Suprapubic skin (tissue), 4 donors: ENCODE results near the gene MLXIP.

ENCODE experiments used
- EP300 ChIP-seq: sonication (generic); formaldehyde crosslinking; IDR thresholded peaks from one replicate; pipeline ENCODE4 v1.6.1; 2017; ENCODE audit warnings: antibody characterized with exemption
- POLR2A ChIP-seq, 2 donors: fragments of 450-650 bp; IDR thresholded peaks; one replicate each; pipeline ENCODE4 v1.6.1; 2017; ENCODE audit warnings: antibody characterized with exemption in 2 of 2, mild to moderate bottlenecking in 2 of 2, moderate library complexity in 2 of 2
- POLR2AphosphoS5 ChIP-seq, 3 donors: sonication (generic); formaldehyde crosslinking; IDR thresholded peaks; one replicate each; pipeline ENCODE4 v1.6.1; 2017; ENCODE audit warnings: antibody characterized with exemption in 3 of 3
- TF ChIP-seq, protein P1 (sequence below), 2 donors: fragments of 200-600 bp in 1 of 2; fragments of 450-650 bp in 1 of 2; sonication (generic) in 1 of 2; IDR thresholded peaks; one replicate each; pipeline ENCODE4 v1.5.1; 2016 to 2019; ENCODE audit warnings: antibody characterized with exemption in 2 of 2, mild to moderate bottlenecking in 1 of 2, moderate library complexity in 1 of 2

DNA sequence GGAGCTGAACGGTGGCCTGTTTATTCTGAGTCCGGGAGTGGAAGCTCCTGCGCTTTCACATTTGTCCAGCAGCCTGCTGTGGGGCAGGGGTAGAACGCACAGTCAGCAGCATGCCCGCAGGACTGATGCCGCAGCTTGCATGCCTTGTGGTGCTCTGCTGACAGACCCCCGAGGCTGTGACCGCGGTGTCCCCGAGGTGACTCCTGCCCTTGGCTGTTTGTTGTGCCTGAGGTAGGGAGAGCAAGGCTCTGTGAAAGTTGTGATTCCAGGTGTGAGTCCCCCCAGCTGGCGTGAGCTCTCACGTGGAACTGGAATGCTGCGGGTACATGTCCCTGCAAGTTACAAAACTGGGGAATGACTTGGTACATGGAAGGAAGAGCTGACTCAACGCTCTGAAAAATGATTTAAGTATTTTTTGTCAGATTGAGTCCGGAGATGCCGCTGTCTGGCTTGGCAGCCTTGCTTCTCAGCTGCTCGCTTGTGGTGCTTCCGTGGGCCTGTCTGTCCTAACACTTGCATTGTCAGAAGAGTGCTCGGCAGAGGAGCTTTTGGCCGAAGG lies 18.1 kb downstream of the MLXIP start:
- TF ChIP-seq, protein P1, sequence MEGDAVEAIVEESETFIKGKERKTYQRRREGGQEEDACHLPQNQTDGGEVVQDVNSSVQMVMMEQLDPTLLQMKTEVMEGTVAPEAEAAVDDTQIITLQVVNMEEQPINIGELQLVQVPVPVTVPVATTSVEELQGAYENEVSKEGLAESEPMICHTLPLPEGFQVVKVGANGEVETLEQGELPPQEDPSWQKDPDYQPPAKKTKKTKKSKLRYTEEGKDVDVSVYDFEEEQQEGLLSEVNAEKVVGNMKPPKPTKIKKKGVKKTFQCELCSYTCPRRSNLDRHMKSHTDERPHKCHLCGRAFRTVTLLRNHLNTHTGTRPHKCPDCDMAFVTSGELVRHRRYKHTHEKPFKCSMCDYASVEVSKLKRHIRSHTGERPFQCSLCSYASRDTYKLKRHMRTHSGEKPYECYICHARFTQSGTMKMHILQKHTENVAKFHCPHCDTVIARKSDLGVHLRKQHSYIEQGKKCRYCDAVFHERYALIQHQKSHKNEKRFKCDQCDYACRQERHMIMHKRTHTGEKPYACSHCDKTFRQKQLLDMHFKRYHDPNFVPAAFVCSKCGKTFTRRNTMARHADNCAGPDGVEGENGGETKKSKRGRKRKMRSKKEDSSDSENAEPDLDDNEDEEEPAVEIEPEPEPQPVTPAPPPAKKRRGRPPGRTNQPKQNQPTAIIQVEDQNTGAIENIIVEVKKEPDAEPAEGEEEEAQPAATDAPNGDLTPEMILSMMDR (IDR thresholded peaks at IDR 0.05): no peak
- no peak for TF ChIP-seq POLR2A (IDR thresholded peaks at IDR 0.05)
- TF ChIP-seq EP300: no peak
- TF ChIP-seq POLR2AphosphoS5 (IDR thresholded peaks at IDR 0.05): peak in 1 of 3 donors; percentile 74
